SU-DHL-6 (cell line): ENCODE results near the gene CDKN2B.

Experiments used
- H2AFZ ChIP-seq: fragments of 200-600 bp; sonication (generic); 2 replicates; pipeline ENCODE4 v1.6.1; 2014; ENCODE audit warnings: low read depth, mild to moderate bottlenecking, moderate library complexity, mixed read lengths, antibody characterized with exemption, low read length; ENCODE audit not compliant: severe bottlenecking
- H3F3A ChIP-seq: fragments of 200-600 bp; shearing (Covaris generic); 2 replicates; pipeline ENCODE4 v1.6.0; 2016; ENCODE audit warnings: antibody characterized with exemption, mild to moderate bottlenecking; ENCODE audit not compliant: insufficient read depth
- H3K27ac ChIP-seq: fragments of 200-600 bp; sonication (generic); 2 replicates; pipeline ENCODE4 v1.5.1; 2016; ENCODE audit warnings: low read depth, mild to moderate bottlenecking, low read length, moderate library complexity, mixed read lengths
- H3K27me3 ChIP-seq: fragments of 200-600 bp; sonication (generic), shearing (Covaris generic); 2 replicates; pipeline ENCODE4 v1.6.0; 2014; ENCODE audit warnings: mild to moderate bottlenecking, low read length
- H3K36me3 ChIP-seq: fragments of 200-600 bp; sonication (generic); 2 replicates; pipeline ENCODE4 v1.6.1; 2014; ENCODE audit warnings: mild to moderate bottlenecking, low read length, mixed read lengths
- H3K4me2 ChIP-seq: fragments of 300-600, 200-600 bp; shearing (Covaris generic), sonication (generic); 2 replicates; pipeline ENCODE4 v1.6.0; 2014; ENCODE audit warnings: low read length, low read depth, mild to moderate bottlenecking; ENCODE audit not compliant: poor library complexity, severe bottlenecking
- H3K4me3 ChIP-seq: fragments of 200-600 bp; sonication (generic); 2 replicates; pipeline ENCODE4 v1.5.1; 2014; ENCODE audit warnings: antibody characterized with exemption, low read length, mild to moderate bottlenecking, mixed read lengths; ENCODE audit not compliant: insufficient read depth, poor library complexity, severe bottlenecking
- H3K79me2 ChIP-seq: fragments of 200-600 bp; sonication (generic); 2 replicates; pipeline ENCODE4 v1.6.1; 2014; ENCODE audit warnings: mild to moderate bottlenecking, low read length, moderate library complexity; ENCODE audit not compliant: insufficient read depth
- H3K9ac ChIP-seq: fragments of 200-600 bp; sonication (generic); 2 replicates; pipeline ENCODE4 v1.7.0; 2014; ENCODE audit warnings: mild to moderate bottlenecking, low read length
- H3K9me2 ChIP-seq: fragments of 200-600 bp; sonication (generic); replicated peaks from 2 replicates; pipeline ENCODE4 v1.6.1; 2014; ENCODE audit warnings: low read length; ENCODE audit not compliant: insufficient read depth
- H3K9me3 ChIP-seq: fragments of 200-600 bp; sonication (generic); 2 replicates; pipeline ENCODE4 v1.6.1; 2014; ENCODE audit warnings: low read length, mixed read lengths; ENCODE audit not compliant: insufficient read depth
- H4K20me1 ChIP-seq: fragments of 200-600 bp; sonication (generic); 2 replicates; pipeline ENCODE4 v1.6.1; 2014; ENCODE audit warnings: low read depth, mild to moderate bottlenecking, antibody characterized with exemption, low read length, moderate library complexity, mixed read lengths
- EZH2phosphoT487 ChIP-seq: fragments of 200-600 bp; sonication (generic), shearing (Covaris generic); conservative IDR thresholded peaks from 2 replicates; pipeline ENCODE4 v1.6.1; 2018; ENCODE audit warnings: mild to moderate bottlenecking, antibody characterized with exemption, low read length, moderate library complexity, mixed read lengths
- TF ChIP-seq, protein P1 (sequence below): fragments of 200-600 bp; sonication (generic); IDR thresholded peaks from one replicate; pipeline ENCODE4 v1.5.1; 2017; ENCODE audit warnings: antibody characterized with exemption, mild to moderate bottlenecking, low read length, moderate library complexity; ENCODE audit not compliant: insufficient read depth, poor library complexity, severe bottlenecking

Gene CDKN2B

GRCh38 chr9:21974343-21974721 is 34.8 kb downstream of the CDKN2B start:
- Histone ChIP-seq H3F3A (no peaks in the 10 kb centered on the region), H2AFZ (no peak overlapping the region), H4K20me1 (peaks cover 3% of the 10 kb centered on the region; the same call in 1 of the 2 replicates), H3K4me3 (no peak overlapping the region), H3K4me2 (no peak overlapping the region), H3K79me2 (peaks cover 45% of the 10 kb centered on the region; the same call in 1 of the 2 replicates), H3K36me3 (0 out of 2 replicates have a peak, but pooled peaks cover 6% of the 10 kb centered on the region), H3K9me2 (no peaks in the 10 kb centered on the region), H3K9me3 (no peaks in the 10 kb centered on the region), H3K27ac (no peak overlapping the region), H3K27me3 (no peaks in the 10 kb centered on the region), H3K9ac (no peak overlapping the region)
- no peak for TF ChIP-seq EZH2phosphoT487
- TF ChIP-seq, protein P1, sequence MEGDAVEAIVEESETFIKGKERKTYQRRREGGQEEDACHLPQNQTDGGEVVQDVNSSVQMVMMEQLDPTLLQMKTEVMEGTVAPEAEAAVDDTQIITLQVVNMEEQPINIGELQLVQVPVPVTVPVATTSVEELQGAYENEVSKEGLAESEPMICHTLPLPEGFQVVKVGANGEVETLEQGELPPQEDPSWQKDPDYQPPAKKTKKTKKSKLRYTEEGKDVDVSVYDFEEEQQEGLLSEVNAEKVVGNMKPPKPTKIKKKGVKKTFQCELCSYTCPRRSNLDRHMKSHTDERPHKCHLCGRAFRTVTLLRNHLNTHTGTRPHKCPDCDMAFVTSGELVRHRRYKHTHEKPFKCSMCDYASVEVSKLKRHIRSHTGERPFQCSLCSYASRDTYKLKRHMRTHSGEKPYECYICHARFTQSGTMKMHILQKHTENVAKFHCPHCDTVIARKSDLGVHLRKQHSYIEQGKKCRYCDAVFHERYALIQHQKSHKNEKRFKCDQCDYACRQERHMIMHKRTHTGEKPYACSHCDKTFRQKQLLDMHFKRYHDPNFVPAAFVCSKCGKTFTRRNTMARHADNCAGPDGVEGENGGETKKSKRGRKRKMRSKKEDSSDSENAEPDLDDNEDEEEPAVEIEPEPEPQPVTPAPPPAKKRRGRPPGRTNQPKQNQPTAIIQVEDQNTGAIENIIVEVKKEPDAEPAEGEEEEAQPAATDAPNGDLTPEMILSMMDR = no peak

GRCh38 chr9:21972361-21972760 is 36.7 kb downstream of the CDKN2B start:
- H3K27ac ChIP-seq = no peak overlapping the region
- 0 out of 2 replicates have a peak, but pooled peaks cover 9% of the 10 kb centered on the region for H3K36me3 ChIP-seq
- H3K9me3 ChIP-seq = no peaks in the 10 kb centered on the region
- no peaks in the 10 kb centered on the region for H3K27me3 ChIP-seq
- TF ChIP-seq EZH2phosphoT487 = no peak
- TF ChIP-seq, protein P1 = no peak
- H3F3A ChIP-seq = no peaks in the 10 kb centered on the region
- H2AFZ ChIP-seq = no peak overlapping the region
- peaks cover 28% of the 10 kb centered on the region; the same call in 1 of the 2 replicates for H3K79me2 ChIP-seq
- no peaks in the 10 kb centered on the region for H3K9me2 ChIP-seq
- 0 out of 2 replicates have a peak, but pooled peaks cover 3% of the 10 kb centered on the region for H4K20me1 ChIP-seq
- H3K9ac ChIP-seq = no peak overlapping the region
- H3K4me2 ChIP-seq = no peak overlapping the region
- H3K4me3 ChIP-seq = no peak overlapping the region

DNA sequence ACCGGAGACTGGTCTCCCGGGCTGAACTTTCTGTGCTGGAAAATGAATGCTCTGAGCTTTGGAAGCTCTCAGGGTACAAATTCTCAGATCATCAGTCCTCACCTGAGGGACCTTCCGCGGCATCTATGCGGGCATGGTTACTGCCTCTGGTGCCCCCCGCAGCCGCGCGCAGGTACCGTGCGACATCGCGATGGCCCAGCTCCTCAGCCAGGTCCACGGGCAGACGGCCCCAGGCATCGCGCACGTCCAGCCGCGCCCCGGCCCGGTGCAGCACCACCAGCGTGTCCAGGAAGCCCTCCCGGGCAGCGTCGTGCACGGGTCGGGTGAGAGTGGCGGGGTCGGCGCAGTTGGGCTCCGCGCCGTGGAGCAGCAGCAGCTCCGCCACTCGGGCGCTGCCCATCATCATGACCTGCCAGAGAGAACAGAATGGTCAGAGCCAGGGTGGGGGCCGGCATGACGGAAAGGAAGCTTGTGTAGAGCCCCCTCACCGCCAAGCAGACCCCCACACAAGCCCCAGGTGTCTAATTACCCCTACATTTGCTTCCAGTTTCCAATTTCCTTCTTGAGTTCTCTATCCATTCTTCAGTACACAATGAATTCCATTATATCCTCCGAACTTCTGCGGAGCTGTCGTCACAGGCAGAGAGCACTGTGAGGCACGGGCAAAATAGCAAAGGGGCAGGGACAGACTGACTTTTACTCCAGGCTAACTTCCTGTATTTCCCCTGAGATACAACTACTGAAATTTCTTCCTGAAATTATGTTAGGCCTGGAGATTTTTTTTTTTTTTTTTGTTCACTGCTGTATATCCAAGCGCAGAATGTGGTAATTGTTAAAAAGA is 38.1 kb downstream of the CDKN2B start:
- H3K36me3 ChIP-seq = 0 out of 2 replicates have a peak, but pooled peaks cover 13% of the 10 kb centered on the region
- no peaks in the 10 kb centered on the region for H3K9me3 ChIP-seq
- TF ChIP-seq, protein P1 = no peak
- no peak for TF ChIP-seq EZH2phosphoT487
- no peak overlapping the region for H3K4me3 ChIP-seq
- no peak overlapping the region for H2AFZ ChIP-seq
- H3K27me3 ChIP-seq = no peaks in the 10 kb centered on the region
- 0 out of 2 replicates have a peak, but pooled peaks cover 3% of the 10 kb centered on the region for H4K20me1 ChIP-seq
- H3K27ac ChIP-seq = no peak overlapping the region
- no peaks in the 10 kb centered on the region for H3F3A ChIP-seq
- H3K79me2 ChIP-seq = peaks cover 19% of the 10 kb centered on the region; the same call in 1 of the 2 replicates
- no peaks in the 10 kb centered on the region for H3K9me2 ChIP-seq
- no peak overlapping the region for H3K4me2 ChIP-seq
- no peak overlapping the region for H3K9ac ChIP-seq
